Esophagus muscularis mucosa (tissue), 4 donors: ENCODE data around the gene LTF. TPM values are rescaled to one million over a fixed set of nuclear protein-coding genes. Genes with fewer than 3 reads are reported as not detected.
"Not testable (repeated sequence)": the region's sequence is repeated elsewhere in the genome, so short reads cannot be mapped to it uniquely, and the experiment has no call there.

Experiments
- DNase-seq: peaks from one replicate; pipeline ENCODE4 v3.0.0-alpha.2; 2017; ENCODE audit errors: extremely low spot score
- H3K27ac ChIP-seq, 4 donors: fragments of 200-600 bp; sonication (generic); replicated peaks in 1 of 4; 1 replicate in 3 of 4; 2 replicates in 1 of 4; pipeline ENCODE4 v1.5.1; 2016 to 2019; ENCODE audit warnings: mild to moderate bottlenecking in 1 of 4
- H3K27me3 ChIP-seq, 4 donors: fragments of 200-600 bp; sonication (generic); one replicate each; pipeline versions ENCODE4 v1.5.1 to v1.6.0; 2016 to 2019
- H3K36me3 ChIP-seq, 4 donors: fragments of 200-600 bp; sonication (generic); one replicate each; pipeline ENCODE4 v1.5.1; 2016 to 2019
- H3K4me1 ChIP-seq, 4 donors: fragments of 200-600 bp; sonication (generic); one replicate each; pipeline ENCODE4 v1.5.1; 2016 to 2019
- H3K4me3 ChIP-seq, 4 donors: fragments of 200-600 bp; sonication (generic); 1 replicate in 2 of 4; 2 replicates in 2 of 4; pipeline ENCODE4 v1.5.1; 2016 to 2019; ENCODE audit warnings: mild to moderate bottlenecking in 4 of 4, moderate library complexity in 1 of 4
- H3K9me3 ChIP-seq, 4 donors: fragments of 200-600 bp; sonication (generic); 1 replicate in 3 of 4; 2 replicates in 1 of 4; pipeline ENCODE4 v1.5.1; 2016 to 2019
- CTCF ChIP-seq, 3 experiments: fragments of 200-600 bp in 2 of 3; fragments of 450-650 bp in 1 of 3; sonication (generic) in 2 of 3; IDR thresholded peaks; one replicate each; pipeline ENCODE4 v1.5.1; 2017 to 2019; ENCODE audit warnings: antibody characterized with exemption in 3 of 3, mild to moderate bottlenecking in 2 of 3, moderate library complexity in 1 of 3
- EP300 ChIP-seq: sonication (generic); formaldehyde crosslinking; IDR thresholded peaks from one replicate; pipeline ENCODE4 v1.6.1; 2017; ENCODE audit warnings: antibody characterized with exemption
- POLR2A ChIP-seq: fragments of 450-650 bp; IDR thresholded peaks from one replicate; pipeline ENCODE4 v1.6.1; 2017; ENCODE audit warnings: antibody characterized with exemption, moderate library complexity, mild to moderate bottlenecking, low read depth
- POLR2AphosphoS5 ChIP-seq, 2 donors: sonication (generic); formaldehyde crosslinking; IDR thresholded peaks; one replicate each; pipeline ENCODE4 v1.6.1; 2017; ENCODE audit warnings: antibody characterized with exemption in 2 of 2
- WGBS: methylation state at CpG from one replicate; pipeline ENCODE4 v1.1.5; 2018; 5-methylcytosine and 5-hydroxymethylcytosine counted together
- intact Hi-C: fragments of 100-400 bp; cut with DNase I; formaldehyde crosslinking; loops from one replicate; pipeline ENCODE4 v1.15.1; 2023
- total RNA-seq, 4 donors: library from RNA; depleted of rRNA; stranded (reverse); fragments of >200 nt; gene quantifications; one replicate each; pipeline versions ENCODE4 v1.1.0 to v1.2.1, GENCODE V29; 2016

Gene LTF
- total RNA-seq, 4 donors from 2014 or later, result 0.45 to 1.7 (median 0.87) TPM

- Histone ChIP-seq H3K4me3 (no peak overlapping the region), H3K36me3 (no peaks in the 10 kb centered on the region), H3K9me3 (no peaks in the 10 kb centered on the region), H3K4me1 (peaks cover 10 to 12% (median 11%) of the 10 kb centered on the region in 4 donors), H3K27ac (peak overlapping the region; percentile 54 to 71 (median 60)), H3K27me3 (peaks cover 0 to 17% (median 0%) of the 10 kb centered on the region in 4 donors)
- 65% methylated on average over 4 of the region's 4 CpGs for WGBS
- no peak for DNase-seq
- intact Hi-C loops, result no loop called here
- TF ChIP-seq EP300, result no peak
- no peak for TF ChIP-seq POLR2AphosphoS5 (IDR thresholded peaks at IDR 0.05)
- TF ChIP-seq POLR2A, result no peak
- TF ChIP-seq CTCF (IDR thresholded peaks at IDR 0.05), result no peak
Observed at GRCh38 chr3:46406443-46406787, 58.3 kb downstream of the LTF start.

DNA sequence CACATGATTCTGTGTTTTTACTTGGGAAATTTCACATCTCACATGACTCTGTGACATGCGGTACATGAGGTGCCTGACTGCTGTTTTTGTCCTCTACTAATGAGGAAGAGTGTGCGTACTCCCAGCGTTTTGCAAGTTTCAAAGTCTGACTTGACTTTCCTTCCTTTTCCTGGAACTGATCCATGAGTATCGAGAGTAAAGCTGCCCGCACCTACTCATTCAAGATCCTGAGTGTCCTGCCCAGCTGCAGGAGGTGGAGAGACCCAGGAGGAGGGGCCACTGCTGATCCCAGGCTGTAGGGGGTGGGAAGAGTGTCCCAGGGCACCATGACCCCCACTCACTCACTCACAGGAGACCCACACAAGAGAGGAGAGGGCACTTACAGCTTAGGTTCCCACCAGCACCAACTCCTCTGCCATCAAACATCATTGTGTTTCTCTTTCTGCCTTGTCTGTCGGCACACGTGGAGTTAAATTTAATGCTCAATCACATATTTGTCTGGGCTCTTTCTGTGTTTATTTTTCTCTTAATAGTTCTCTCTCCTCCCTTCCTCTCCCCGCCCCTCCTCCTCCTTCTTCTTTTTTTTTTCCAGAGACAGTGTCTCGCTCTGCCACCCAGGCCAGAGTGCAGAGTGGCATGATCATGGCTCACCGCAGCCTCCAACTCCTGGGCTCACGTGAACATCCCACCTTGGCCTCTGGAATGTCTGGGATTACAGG is 59.2 kb downstream of the LTF start:
- no peak for DNase-seq
- Histone ChIP-seq H3K27me3 (peaks cover 0 to 17% (median 0%) of the 10 kb centered on the region in 4 donors), H3K36me3 (no peaks in the 10 kb centered on the region), H3K27ac (peak overlapping the region; percentile 54 to 71 (median 60)), H3K4me1 (peaks cover 10 to 12% (median 11%) of the 10 kb centered on the region in 4 donors), H3K9me3 (no peaks in the 10 kb centered on the region), H3K4me3 (no peak overlapping the region)
- WGBS, result 49% methylated on average over 11 of the region's 11 CpGs
- intact Hi-C loops, result no loop called here
- TF ChIP-seq POLR2A (no peak), POLR2AphosphoS5 (IDR thresholded peaks at IDR 0.05) (no peak)

DNA sequence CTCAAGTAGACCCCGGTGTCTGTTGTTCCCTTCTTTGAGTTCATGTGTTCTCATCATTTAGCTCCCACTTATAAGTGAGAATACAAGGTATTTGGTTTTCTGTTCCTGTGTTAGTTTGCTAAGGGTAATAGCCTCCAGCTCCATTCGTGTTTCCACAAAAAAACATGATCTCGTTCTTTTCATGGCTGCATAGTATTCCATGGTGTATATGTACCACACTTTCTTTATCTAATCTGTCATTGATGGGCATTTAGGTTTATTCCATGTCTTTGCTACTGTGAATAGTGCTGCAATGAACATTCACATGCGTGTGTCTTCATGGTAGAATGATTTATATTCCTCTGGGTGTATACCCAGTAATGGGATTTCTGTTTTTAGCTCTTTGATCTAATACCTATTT is 61.8 kb downstream of the LTF start:
- H3K4me1 ChIP-seq, result peaks cover 4 to 11% (median 9%) of the 10 kb centered on the region in 4 donors
- DNase-seq, H3K27ac ChIP-seq, intact Hi-C loops, H3K36me3 ChIP-seq, H3K9me3 ChIP-seq, H3K4me3 ChIP-seq: not testable (repeated sequence)
- WGBS, result 94% methylated on average over 4 of the region's 4 CpGs
- H3K27me3 ChIP-seq, result peaks cover 0 to 17% (median 0%) of the 10 kb centered on the region in 4 donors

- Histone ChIP-seq H3K27ac (no peak overlapping the region), H3K27me3 (peaks cover 0 to 8% (median 0%) of the 10 kb centered on the region in 4 donors), H3K9me3 (no peaks in the 10 kb centered on the region), H3K4me1 (peaks cover 1 to 10% (median 6%) of the 10 kb centered on the region in 4 donors), H3K36me3 (no peaks in the 10 kb centered on the region), H3K4me3 (no peak overlapping the region)
- DNase-seq, result no peak
- 91% methylated on average over 2 of the region's 2 CpGs for WGBS
- intact Hi-C loops, result no loop called here
- TF ChIP-seq POLR2AphosphoS5 (IDR thresholded peaks at IDR 0.05) (no peak), CTCF (IDR thresholded peaks at IDR 0.05) (no peak)
Observed at GRCh38 chr3:46401579-46401978, 63.1 kb downstream of the LTF start.

GRCh38 chr3:46400846-46401245 is 63.9 kb downstream of the LTF start:
- intact Hi-C loops, result no loop called here
- Histone ChIP-seq H3K9me3 (no peaks in the 10 kb centered on the region), H3K4me3 (no peak overlapping the region), H3K36me3 (no peaks in the 10 kb centered on the region), H3K27ac (no peak overlapping the region), H3K27me3 (peaks cover 0 to 4% (median 0%) of the 10 kb centered on the region in 4 donors), H3K4me1 (peaks cover 0 to 10% (median under 1%) of the 10 kb centered on the region in 4 donors)
- no peak for DNase-seq
- 84% methylated on average over 5 of the region's 5 CpGs for WGBS
- TF ChIP-seq EP300 (no peak), POLR2A (no peak), CTCF (IDR thresholded peaks at IDR 0.05) (no peak), POLR2AphosphoS5 (IDR thresholded peaks at IDR 0.05) (no peak)
